HL-60 (cell line): ENCODE measurements around the gene RAI2.

Experiments
- DNase-seq, 2 experiments: peaks; one replicate each; pipeline ENCODE4 v3.0.0-alpha.2; 2010 to 2020; ENCODE audit warnings: low read depth in 1 of 2, low spot score in 1 of 2
- H3K27ac ChIP-seq: fragments of 250-450 bp; sonication (Bioruptor Pico); replicated peaks from 2 replicates; pipeline ENCODE4 v1.5.1; 2020; ENCODE audit warnings: mild to moderate bottlenecking, moderate library complexity
- H3K27me3 ChIP-seq: fragments of 250-450 bp; sonication (Bioruptor Pico); 2 replicates; pipeline ENCODE4 v1.5.1; 2021; ENCODE audit warnings: mild to moderate bottlenecking, moderate library complexity; ENCODE audit not compliant: insufficient read depth, poor library complexity, severe bottlenecking
- H3K4me3 ChIP-seq: replicated peaks from 2 replicates; pipeline ENCODE4 v1.5.1; 2011; ENCODE audit warnings: mild to moderate bottlenecking, control low read depth, low read length; ENCODE audit not compliant: insufficient read depth
- CTCF ChIP-seq: IDR thresholded peaks from one replicate; pipeline ENCODE4 v1.5.1; 2011; ENCODE audit warnings: low read length, control low read depth, inconsistent platforms; ENCODE audit not compliant: insufficient read depth
- GABPA ChIP-seq: IDR thresholded peaks from 2 replicates; pipeline ENCODE4 v1.6.1; 2012; ENCODE audit warnings: low read depth
- POLR2AphosphoS5 ChIP-seq: IDR thresholded peaks from 2 replicates; pipeline ENCODE4 v1.6.1; 2012; ENCODE audit warnings: low read depth
- REST ChIP-seq: IDR thresholded peaks from 2 replicates; pipeline ENCODE4 v1.6.1; 2012; ENCODE audit warnings: low read depth; ENCODE audit not compliant: insufficient replicate concordance
- SPI1 ChIP-seq: IDR thresholded peaks from 2 replicates; pipeline ENCODE4 v1.6.1; 2012; ENCODE audit warnings: low read depth, mild to moderate bottlenecking, borderline replicate concordance

Gene RAI2

GRCh38 chrX:17878028-17878670 is 17.1 kb upstream of the RAI2 start:
- TF ChIP-seq GABPA (no peak), REST (no peak)
- no peak overlapping the region for H3K27ac ChIP-seq
- no peaks in the 10 kb centered on the region for H3K27me3 ChIP-seq
- no peak for DNase-seq
- no peak overlapping the region for H3K4me3 ChIP-seq

GRCh38 chrX:17876135-17876534 is 15.0 kb upstream of the RAI2 start:
- no peak overlapping the region for H3K27ac ChIP-seq
- peaks cover 2% of the 10 kb centered on the region for H3K27me3 ChIP-seq
- no peak overlapping the region for H3K4me3 ChIP-seq
- no peak for DNase-seq
- TF ChIP-seq POLR2AphosphoS5 (no peak), GABPA (no peak), CTCF (no peak), SPI1 (no peak), REST (no peak)

- Histone ChIP-seq H3K4me3 (no peak overlapping the region), H3K27ac (no peak overlapping the region), H3K27me3 (peaks cover 2% of the 10 kb centered on the region)
- no peak for TF ChIP-seq SPI1
- no peak for DNase-seq
These were observed 8.5 kb upstream of the RAI2 start for GRCh38 chrX:17869580-17869979.

- Histone ChIP-seq H3K4me3 (no peak overlapping the region), H3K27ac (no peak overlapping the region), H3K27me3 (peaks cover 4% of the 10 kb centered on the region)
- TF ChIP-seq SPI1 = no peak
- TF ChIP-seq GABPA = no peak
- TF ChIP-seq CTCF = no peak
- no peak for TF ChIP-seq REST
- TF ChIP-seq POLR2AphosphoS5 = no peak
- DNase-seq = no peak
These were observed 452 bp upstream of the RAI2 start for GRCh38 chrX:17861489-17862011.
